ENCODE data around the gene HYLS1.

Gene HYLS1

DNA sequence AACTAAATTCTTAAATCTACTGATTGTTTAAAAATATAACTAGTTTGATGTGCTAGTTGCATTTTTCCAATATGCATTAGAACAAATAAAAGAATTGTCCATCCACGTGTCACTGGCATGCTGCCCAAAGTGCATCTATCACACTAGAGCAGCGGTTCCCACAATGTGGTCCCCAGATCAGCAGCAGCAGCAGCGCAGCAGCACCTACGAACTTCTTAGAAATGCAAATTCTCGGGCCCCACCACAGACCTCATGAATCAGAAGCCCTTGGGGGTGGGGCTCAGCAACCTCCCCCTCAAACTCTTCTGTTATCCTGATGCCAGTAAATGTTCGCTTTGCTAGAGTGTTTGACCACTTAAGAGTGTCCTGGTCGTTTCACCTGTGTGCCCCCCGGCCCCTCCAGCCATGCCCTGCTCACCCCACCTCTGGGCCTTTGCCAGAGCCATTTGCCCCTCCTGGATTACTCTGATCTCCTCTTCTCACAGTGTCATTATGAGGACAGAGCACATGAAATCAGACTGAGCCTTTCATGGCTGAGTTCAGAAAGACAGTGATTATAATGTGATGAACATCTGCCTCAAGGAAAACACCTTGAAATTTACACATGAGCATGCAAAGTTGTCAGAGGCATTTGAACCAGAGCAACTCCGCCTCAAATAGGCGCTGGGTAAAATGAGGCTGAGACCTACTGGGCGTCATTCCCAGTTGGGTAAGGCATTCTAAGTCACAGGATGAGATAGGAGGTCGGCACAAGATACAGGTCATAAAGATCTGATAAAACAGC lies 45.8 kb downstream of the HYLS1 start:
- H3F3A ChIP-seq (ENCODE audit: control insufficient read depth, insufficient read depth) = no peaks in the 10 kb centered on the region
- no peak overlapping the region for H3K4me2 ChIP-seq (ENCODE audit: low read length)
- no peaks in the 10 kb centered on the region for H3K36me3 ChIP-seq (ENCODE audit: control insufficient read depth, low read length)
- H3K4me3 ChIP-seq (ENCODE audit: low read length) = no peak overlapping the region
- no peaks in the 10 kb centered on the region for H3K79me2 ChIP-seq (ENCODE audit: control insufficient read depth, low read length)
- H3K27me3 ChIP-seq (ENCODE audit: control insufficient read depth, low read length) = peaks cover 26% of the 10 kb centered on the region
- no peaks in the 10 kb centered on the region for H3K9me3 ChIP-seq (ENCODE audit: control insufficient read depth, insufficient read depth, low read length)
- no peaks in the 10 kb centered on the region for H4K20me1 ChIP-seq (ENCODE audit: control insufficient read depth, insufficient read depth, low read depth, low read length)
- no peaks in the 10 kb centered on the region for H3K4me1 ChIP-seq (ENCODE audit: control insufficient read depth, low read length)
- H3K27ac ChIP-seq (ENCODE audit: low read depth, low read length) = no peak overlapping the region
- TF ChIP-seq EZH2phosphoT487 (IDR thresholded peaks at IDR 0.05; ENCODE audit: borderline replicate concordance, low read length) = no peak
- H3K9me2 ChIP-seq (replicated peaks; ENCODE audit: control insufficient read depth, low read length) = no peaks in the 10 kb centered on the region

- Histone ChIP-seq H3K9me2 (replicated peaks; ENCODE audit: control insufficient read depth, low read length) (no peaks in the 10 kb centered on the region), H3F3A (ENCODE audit: control insufficient read depth, insufficient read depth) (no peaks in the 10 kb centered on the region), H3K9me3 (ENCODE audit: control insufficient read depth, insufficient read depth, low read length) (no peaks in the 10 kb centered on the region), H3K4me3 (ENCODE audit: low read length) (no peak overlapping the region), H3K36me3 (ENCODE audit: control insufficient read depth, low read length) (no peaks in the 10 kb centered on the region), H3K27ac (ENCODE audit: low read depth, low read length) (no peak overlapping the region), H3K27me3 (ENCODE audit: control insufficient read depth, low read length) (peaks cover 21% of the 10 kb centered on the region), H4K20me1 (ENCODE audit: control insufficient read depth, insufficient read depth, low read depth, low read length) (no peaks in the 10 kb centered on the region), H3K79me2 (ENCODE audit: control insufficient read depth, low read length) (no peaks in the 10 kb centered on the region), H3K4me1 (ENCODE audit: control insufficient read depth, low read length) (peaks cover 2% of the 10 kb centered on the region; the same call in 1 of the 2 replicates), H3K4me2 (ENCODE audit: low read length) (no peak overlapping the region)
- TF ChIP-seq, protein P1, sequence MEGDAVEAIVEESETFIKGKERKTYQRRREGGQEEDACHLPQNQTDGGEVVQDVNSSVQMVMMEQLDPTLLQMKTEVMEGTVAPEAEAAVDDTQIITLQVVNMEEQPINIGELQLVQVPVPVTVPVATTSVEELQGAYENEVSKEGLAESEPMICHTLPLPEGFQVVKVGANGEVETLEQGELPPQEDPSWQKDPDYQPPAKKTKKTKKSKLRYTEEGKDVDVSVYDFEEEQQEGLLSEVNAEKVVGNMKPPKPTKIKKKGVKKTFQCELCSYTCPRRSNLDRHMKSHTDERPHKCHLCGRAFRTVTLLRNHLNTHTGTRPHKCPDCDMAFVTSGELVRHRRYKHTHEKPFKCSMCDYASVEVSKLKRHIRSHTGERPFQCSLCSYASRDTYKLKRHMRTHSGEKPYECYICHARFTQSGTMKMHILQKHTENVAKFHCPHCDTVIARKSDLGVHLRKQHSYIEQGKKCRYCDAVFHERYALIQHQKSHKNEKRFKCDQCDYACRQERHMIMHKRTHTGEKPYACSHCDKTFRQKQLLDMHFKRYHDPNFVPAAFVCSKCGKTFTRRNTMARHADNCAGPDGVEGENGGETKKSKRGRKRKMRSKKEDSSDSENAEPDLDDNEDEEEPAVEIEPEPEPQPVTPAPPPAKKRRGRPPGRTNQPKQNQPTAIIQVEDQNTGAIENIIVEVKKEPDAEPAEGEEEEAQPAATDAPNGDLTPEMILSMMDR (IDR thresholded peaks at IDR 0.05; ENCODE audit: low read depth, low read length, poor library complexity, severe bottlenecking) = no peak
Observed at GRCh38 chr11:125934473-125934872, 47.0 kb downstream of the HYLS1 start.

GRCh38 chr11:125935056-125935455 lies 47.6 kb downstream of the HYLS1 start:
- Histone ChIP-seq H3K27ac (ENCODE audit: low read depth, low read length) (no peak overlapping the region), H3K4me2 (ENCODE audit: low read length) (no peak overlapping the region), H3K36me3 (ENCODE audit: control insufficient read depth, low read length) (no peaks in the 10 kb centered on the region), H4K20me1 (ENCODE audit: control insufficient read depth, insufficient read depth, low read depth, low read length) (no peaks in the 10 kb centered on the region), H3K9me3 (ENCODE audit: control insufficient read depth, insufficient read depth, low read length) (no peaks in the 10 kb centered on the region), H3K4me1 (ENCODE audit: control insufficient read depth, low read length) (peaks cover 2% of the 10 kb centered on the region; the same call in 1 of the 2 replicates), H3K27me3 (ENCODE audit: control insufficient read depth, low read length) (peaks cover 17% of the 10 kb centered on the region), H3K9me2 (replicated peaks; ENCODE audit: control insufficient read depth, low read length) (no peaks in the 10 kb centered on the region), H3F3A (ENCODE audit: control insufficient read depth, insufficient read depth) (no peaks in the 10 kb centered on the region), H3K79me2 (ENCODE audit: control insufficient read depth, low read length) (no peaks in the 10 kb centered on the region), H3K4me3 (ENCODE audit: low read length) (no peak overlapping the region)
- TF ChIP-seq EZH2phosphoT487 (IDR thresholded peaks at IDR 0.05; ENCODE audit: borderline replicate concordance, low read length) = no peak
- TF ChIP-seq, protein P1 (IDR thresholded peaks at IDR 0.05; ENCODE audit: low read depth, low read length, poor library complexity, severe bottlenecking) = no peak

- H3K9me2 ChIP-seq (replicated peaks; ENCODE audit: control insufficient read depth, low read length) = no peaks in the 10 kb centered on the region
- H3K4me1 ChIP-seq (ENCODE audit: control insufficient read depth, low read length) = peaks cover 2% of the 10 kb centered on the region; the same call in 1 of the 2 replicates
- H3K27ac ChIP-seq (ENCODE audit: low read depth, low read length) = no peak overlapping the region
- H3K79me2 ChIP-seq (ENCODE audit: control insufficient read depth, low read length) = no peaks in the 10 kb centered on the region
- no peaks in the 10 kb centered on the region for H4K20me1 ChIP-seq (ENCODE audit: control insufficient read depth, insufficient read depth, low read depth, low read length)
- H3K27me3 ChIP-seq (ENCODE audit: control insufficient read depth, low read length) = peaks cover 17% of the 10 kb centered on the region
- H3K9me3 ChIP-seq (ENCODE audit: control insufficient read depth, insufficient read depth, low read length) = no peaks in the 10 kb centered on the region
- TF ChIP-seq EZH2phosphoT487 (IDR thresholded peaks at IDR 0.05; ENCODE audit: borderline replicate concordance, low read length) = no peak
- TF ChIP-seq, protein P1 (IDR thresholded peaks at IDR 0.05; ENCODE audit: low read depth, low read length, poor library complexity, severe bottlenecking) = no peak
- H3K4me2 ChIP-seq (ENCODE audit: low read length) = no peak overlapping the region
- no peak overlapping the region for H3K4me3 ChIP-seq (ENCODE audit: low read length)
- H3F3A ChIP-seq (ENCODE audit: control insufficient read depth, insufficient read depth) = no peaks in the 10 kb centered on the region
- no peaks in the 10 kb centered on the region for H3K36me3 ChIP-seq (ENCODE audit: control insufficient read depth, low read length)
Observed at GRCh38 chr11:125935618-125936199, 48.2 kb downstream of the HYLS1 start.

Measured in DOHH2 (cell line).